ENCODE data around the gene KCNK3. TPM values are rescaled to one million over a fixed set of nuclear protein-coding genes. Genes with fewer than 3 reads are reported as not detected.

The KCNK3 gene
- total RNA-seq, 2 experiments from 2014 or later: not detected

GRCh38 chr2:26649322-26649721 lies 43.2 kb upstream of the KCNK3 start:
- Histone ChIP-seq H3K4me3 (ENCODE audit: low read depth, low read length, poor library complexity, severe bottlenecking) (no peak overlapping the region), H2AFZ (ENCODE audit: low read length) (no peak overlapping the region), H3K4me2 (ENCODE audit: low read length) (no peak overlapping the region), H3K9me2 (ENCODE audit: insufficient read depth, low read length) (no peaks in the 10 kb centered on the region), H3K4me1 (ENCODE audit: insufficient read depth, low read length, poor library complexity, severe bottlenecking) (no peaks in the 10 kb centered on the region), H3K9me3 (ENCODE audit: low read length) (no peaks in the 10 kb centered on the region), H4K20me1 (ENCODE audit: insufficient read depth, low read length) (no peaks in the 10 kb centered on the region), H3K36me3 (ENCODE audit: insufficient read depth, low read length) (no peaks in the 10 kb centered on the region), H3K79me2 (ENCODE audit: insufficient read depth, low read depth, low read length) (no peaks in the 10 kb centered on the region), H3K27ac (ENCODE audit: low read depth, low read length, poor library complexity, severe bottlenecking) (no peak overlapping the region)
- ChIA-PET POLR2A (no interaction called here), CTCF (ENCODE audit: unreplicated experiment) (no interaction called here)
- no peak for DNase-seq (ENCODE audit: low spot score)
- BruUV-seq (replicated peaks): no TSS peak
- intact Hi-C loops (cut with micrococcal nuclease; ENCODE audit: unreplicated experiment): no loop called here
- no peak for TF ChIP-seq CTCF (conservative IDR thresholded peaks at IDR 0.05; ENCODE audit: low read length)
- no peak for TF ChIP-seq EZH2phosphoT487 (IDR thresholded peaks at IDR 0.05; ENCODE audit: borderline replicate concordance, low read depth, low read length)

GRCh38 chr2:26649992-26650712 lies 42.4 kb upstream of the KCNK3 start:
- POLR2A ChIA-PET: no interaction called here
- no peak overlapping the region for H3K27ac ChIP-seq (ENCODE audit: low read depth, low read length, poor library complexity, severe bottlenecking)
- no peak for TF ChIP-seq CTCF (conservative IDR thresholded peaks at IDR 0.05; ENCODE audit: low read length)
- TF ChIP-seq EZH2phosphoT487 (IDR thresholded peaks at IDR 0.05; ENCODE audit: borderline replicate concordance, low read depth, low read length): no peak
- DNase-seq (ENCODE audit: low spot score): no peak
- H3K9me2 ChIP-seq (ENCODE audit: insufficient read depth, low read length): no peaks in the 10 kb centered on the region
- CTCF ChIA-PET (ENCODE audit: unreplicated experiment): no interaction called here
- H3K9me3 ChIP-seq (ENCODE audit: low read length): no peaks in the 10 kb centered on the region
- H3K4me3 ChIP-seq (ENCODE audit: low read depth, low read length, poor library complexity, severe bottlenecking): no peak overlapping the region
- H3K36me3 ChIP-seq (ENCODE audit: insufficient read depth, low read length): no peaks in the 10 kb centered on the region
- H3K4me1 ChIP-seq (ENCODE audit: insufficient read depth, low read length, poor library complexity, severe bottlenecking): no peaks in the 10 kb centered on the region
- H4K20me1 ChIP-seq (ENCODE audit: insufficient read depth, low read length): no peaks in the 10 kb centered on the region
- no peak overlapping the region for H3K4me2 ChIP-seq (ENCODE audit: low read length)
- H3K79me2 ChIP-seq (ENCODE audit: insufficient read depth, low read depth, low read length): no peaks in the 10 kb centered on the region
- no TSS peak for BruUV-seq (replicated peaks)
- no peak overlapping the region for H2AFZ ChIP-seq (ENCODE audit: low read length)
- intact Hi-C loops (cut with micrococcal nuclease; ENCODE audit: unreplicated experiment): no loop called here

GRCh38 chr2:26650713-26651469 lies 41.6 kb upstream of the KCNK3 start:
- Histone ChIP-seq H3K36me3 (ENCODE audit: insufficient read depth, low read length) (no peaks in the 10 kb centered on the region), H3K79me2 (ENCODE audit: insufficient read depth, low read depth, low read length) (no peaks in the 10 kb centered on the region), H4K20me1 (ENCODE audit: insufficient read depth, low read length) (no peaks in the 10 kb centered on the region), H3K9me2 (ENCODE audit: insufficient read depth, low read length) (no peaks in the 10 kb centered on the region), H3K4me1 (ENCODE audit: insufficient read depth, low read length, poor library complexity, severe bottlenecking) (no peaks in the 10 kb centered on the region), H2AFZ (ENCODE audit: low read length) (no peak overlapping the region), H3K27ac (ENCODE audit: low read depth, low read length, poor library complexity, severe bottlenecking) (no peak overlapping the region), H3K4me2 (ENCODE audit: low read length) (no peak overlapping the region), H3K4me3 (ENCODE audit: low read depth, low read length, poor library complexity, severe bottlenecking) (no peak overlapping the region), H3K9me3 (ENCODE audit: low read length) (no peaks in the 10 kb centered on the region)
- ChIA-PET CTCF (ENCODE audit: unreplicated experiment) (interaction anchor here (0.5 kb wide), 1 partner anchor 65 kb away, joined by 3 read pairs; no protein-coding TSS in a partner anchor), POLR2A (no interaction called here)
- intact Hi-C loops (cut with micrococcal nuclease; ENCODE audit: unreplicated experiment): no loop called here
- no peak for TF ChIP-seq EZH2phosphoT487 (IDR thresholded peaks at IDR 0.05; ENCODE audit: borderline replicate concordance, low read depth, low read length)
- no peak for TF ChIP-seq CTCF (conservative IDR thresholded peaks at IDR 0.05; ENCODE audit: low read length)
- DNase-seq (ENCODE audit: low spot score): no peak
- BruUV-seq (replicated peaks): no TSS peak
